Measurements from ENCODE around the gene SPNS2.

Gene SPNS2

DNA sequence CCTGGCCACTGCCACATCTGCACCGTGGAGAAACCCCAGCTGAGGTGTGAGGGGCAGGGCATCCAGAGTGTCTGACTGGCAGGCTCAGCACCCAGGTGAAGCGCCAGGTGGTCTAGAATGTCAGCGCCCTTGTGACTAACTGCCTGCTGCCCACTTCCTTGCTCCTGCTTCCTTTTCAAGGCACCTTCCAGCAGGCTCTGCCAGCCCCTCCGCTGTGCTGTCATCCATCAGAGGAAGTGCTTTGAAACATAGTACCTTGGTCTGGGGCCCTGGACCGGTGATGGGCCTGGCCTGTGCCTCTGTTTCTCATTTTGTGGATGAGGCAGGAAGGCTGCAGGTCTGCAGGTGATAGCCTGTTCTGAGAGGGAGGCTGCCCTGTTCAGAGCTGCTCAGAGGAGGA lies 5.5 kb downstream of the SPNS2 start:
- DNase-seq: no peak

DNA sequence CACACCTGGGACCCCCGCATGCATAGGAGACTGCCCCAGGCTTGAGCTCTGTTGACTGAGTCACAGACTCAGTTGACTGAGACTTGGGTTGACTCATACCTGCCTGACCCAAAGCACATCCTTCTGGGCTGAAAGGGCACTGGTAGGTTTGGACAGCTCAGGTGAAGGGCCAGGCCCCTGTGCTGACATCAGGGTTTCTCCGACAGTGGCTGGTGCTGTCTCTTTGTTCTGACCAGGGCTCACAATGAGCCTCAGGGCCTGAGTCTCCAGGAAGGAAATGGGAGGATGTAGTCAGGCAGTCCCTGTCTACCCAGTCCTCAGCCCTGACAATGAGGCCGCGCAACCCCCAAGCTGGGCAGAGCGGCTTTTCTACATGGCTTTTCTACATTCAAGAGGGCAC lies 6.5 kb downstream of the SPNS2 start:
- DNase-seq: no peak

DNA sequence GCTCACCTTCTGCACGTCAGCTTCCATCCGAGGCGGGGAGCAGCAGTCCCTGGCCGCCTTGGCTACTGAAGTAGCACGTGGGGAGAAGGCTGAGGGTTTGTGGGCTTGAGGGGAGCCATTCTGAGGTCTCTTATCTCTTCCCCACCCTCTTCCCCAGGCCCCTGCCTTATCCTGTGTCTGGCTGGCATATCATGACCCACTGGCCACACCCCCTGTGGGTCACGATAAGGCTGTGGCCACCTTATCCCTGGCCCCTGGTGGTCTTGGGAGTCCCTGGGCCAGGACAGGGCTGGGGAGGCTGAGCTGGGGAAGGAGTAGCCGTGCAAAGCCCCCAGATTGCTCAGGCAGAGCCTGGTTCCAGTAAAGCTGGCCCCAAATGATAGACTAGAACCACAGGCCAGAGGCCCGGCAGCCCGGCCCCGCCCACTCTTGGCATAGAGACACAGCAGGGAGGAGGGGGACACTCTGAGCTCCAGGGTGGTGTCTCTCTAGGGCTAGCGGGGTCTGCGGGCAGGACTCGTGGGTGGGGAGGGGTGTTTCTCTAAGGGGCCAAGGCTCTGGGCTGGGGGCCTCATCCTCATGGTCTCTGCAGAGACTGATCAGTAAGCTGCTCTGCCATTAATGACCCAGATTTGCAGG lies 7.6 kb downstream of the SPNS2 start:
- DNase-seq: no peak

DNA sequence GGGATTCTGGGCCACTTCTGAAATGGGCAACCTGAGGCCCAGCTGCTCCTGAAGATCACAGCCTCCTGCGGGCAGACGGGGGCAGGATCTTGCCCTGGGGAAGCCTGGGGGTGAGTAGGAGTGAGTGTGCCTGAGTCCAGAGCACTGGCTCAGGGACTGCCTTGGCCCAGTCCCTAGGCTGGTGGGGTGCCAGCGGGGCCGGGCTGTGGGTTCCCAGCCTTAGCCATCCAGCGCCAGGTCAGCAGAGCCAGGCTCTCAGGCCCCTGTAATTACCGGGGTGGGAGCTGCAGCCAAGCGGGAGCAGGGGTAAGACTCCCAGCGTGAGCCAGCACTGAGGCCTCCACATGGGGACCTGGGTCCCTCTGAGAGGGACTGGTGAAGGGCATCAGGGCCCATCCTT lies 8.2 kb downstream of the SPNS2 start:
- no peak for DNase-seq

DNA sequence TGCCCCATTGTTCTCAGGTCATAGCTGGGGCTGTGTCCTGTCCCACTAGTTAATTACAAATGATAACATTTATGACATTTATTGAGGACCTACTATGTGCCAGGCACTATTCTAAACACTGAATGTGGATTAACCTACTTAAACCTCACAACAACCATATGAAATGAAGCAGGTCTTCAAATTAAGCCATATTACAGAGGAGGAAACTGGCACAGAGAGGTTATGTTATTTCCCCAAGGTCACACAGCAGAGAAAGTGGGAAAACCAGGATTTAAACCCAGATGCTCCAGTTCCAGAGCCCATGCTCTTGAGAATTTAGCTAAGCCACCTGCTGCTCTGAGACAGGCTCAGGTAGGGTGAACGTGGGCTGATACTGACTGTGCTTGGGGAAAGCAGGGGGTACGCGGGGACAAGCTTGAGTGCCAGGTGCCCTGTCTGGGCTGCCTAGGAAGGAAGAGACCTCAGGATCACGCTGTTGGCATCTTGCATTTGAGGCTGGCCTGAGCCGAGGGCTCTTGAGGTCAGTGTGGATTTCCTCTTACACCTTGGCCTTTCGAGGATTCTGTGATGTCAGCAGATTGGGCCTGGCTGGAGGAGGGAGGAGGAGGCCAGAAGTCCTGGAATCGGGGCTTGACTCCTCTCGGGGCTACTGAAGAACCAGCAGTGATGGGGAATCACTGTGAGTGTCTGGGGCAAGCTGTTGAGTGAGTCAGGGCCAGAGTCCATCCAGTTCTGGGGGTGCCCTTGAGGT lies 8.9 kb downstream of the SPNS2 start:
- no peak for DNase-seq

DNA sequence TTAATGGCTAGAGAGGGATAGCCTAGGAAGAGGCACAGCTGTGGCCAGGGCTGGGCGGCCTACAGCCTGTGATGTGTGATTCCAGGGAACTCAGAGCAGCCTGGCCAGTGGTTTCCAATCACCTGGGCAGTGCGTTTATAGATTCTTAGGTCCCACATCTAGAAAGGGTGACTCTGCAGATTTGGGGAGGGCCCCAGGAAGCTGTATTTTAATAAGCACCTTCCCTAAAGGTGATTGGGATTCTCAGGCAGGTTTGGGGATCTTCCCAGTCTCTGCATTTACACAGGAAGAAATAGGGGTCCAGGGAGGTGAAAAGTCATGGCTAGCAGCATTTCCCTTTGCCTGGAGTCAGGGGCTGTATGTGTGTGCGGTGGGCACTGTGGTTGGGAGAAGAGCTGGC lies 9.5 kb downstream of the SPNS2 start:
- DNase-seq: no peak

DNA sequence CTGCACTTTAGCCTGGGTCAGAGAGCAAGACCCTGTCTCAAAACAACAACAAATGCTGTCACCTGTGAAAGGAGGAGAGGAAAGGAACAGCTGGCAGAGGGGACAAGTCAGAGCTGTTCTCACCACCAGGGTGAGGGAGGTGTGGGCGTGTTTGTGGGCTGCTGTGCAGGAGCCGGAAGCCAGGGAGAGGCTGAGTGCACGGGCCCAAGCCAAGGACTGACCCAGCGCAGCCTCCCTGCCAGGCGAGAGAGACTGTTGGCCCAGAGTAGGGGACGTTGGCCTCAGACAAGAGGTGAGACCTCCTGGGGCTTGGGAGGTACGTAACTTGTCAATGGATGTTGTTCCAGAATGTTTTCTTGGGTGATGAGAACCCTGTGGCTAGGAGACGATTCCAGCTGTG lies 10.7 kb downstream of the SPNS2 start:
- DNase-seq: no peak

DNA sequence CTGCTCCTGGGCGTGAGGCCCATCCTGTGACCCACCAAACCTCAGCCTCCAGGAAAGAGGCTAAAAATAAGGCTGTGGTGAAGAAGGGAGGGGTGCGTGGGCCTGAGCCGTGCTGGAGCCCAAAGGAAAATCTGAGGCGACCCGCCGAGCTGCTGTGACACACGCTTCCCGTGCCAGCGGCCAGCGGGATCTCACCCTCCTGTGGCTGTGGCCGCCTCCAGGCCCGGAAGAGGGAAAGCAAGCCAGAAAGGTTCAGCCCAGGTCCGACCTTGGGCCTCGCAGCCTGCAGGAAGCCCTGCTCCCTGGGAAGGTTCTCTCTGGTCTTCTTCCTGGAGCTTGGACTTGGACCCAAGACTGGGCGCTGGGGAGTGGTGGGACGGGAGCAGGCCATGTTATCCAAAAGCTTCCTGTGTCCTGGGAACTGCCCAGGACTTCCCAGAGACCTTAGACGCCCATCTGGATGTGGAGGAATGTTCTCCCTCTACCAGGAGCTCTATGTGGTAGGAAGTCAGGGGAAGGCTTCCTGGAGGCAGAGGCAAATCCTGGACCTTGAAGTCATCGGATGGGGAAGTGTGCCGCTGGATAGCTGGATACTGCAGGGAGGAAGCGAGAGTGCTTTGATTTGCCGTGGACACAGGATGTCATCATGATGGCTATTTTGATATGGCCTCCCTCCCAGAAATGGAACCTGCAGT lies 11.4 kb downstream of the SPNS2 start:
- DNase-seq: no peak

DNA sequence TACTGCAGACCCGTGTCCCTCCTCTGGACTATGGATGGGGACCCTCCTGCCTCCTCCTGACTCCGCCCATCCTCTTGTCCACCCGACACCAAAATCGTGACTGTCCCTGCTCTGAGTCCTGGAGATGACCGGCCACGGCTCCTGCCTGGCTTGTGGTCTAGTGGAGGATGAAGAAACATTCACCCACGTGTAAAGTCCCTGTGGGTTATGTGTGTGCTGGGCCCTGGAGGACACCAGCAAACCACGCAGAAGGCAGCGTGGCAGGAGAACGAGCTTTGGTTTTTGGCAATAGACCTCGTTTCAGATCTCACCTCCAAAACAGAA lies 11.9 kb downstream of the SPNS2 start:
- DNase-seq: no peak

DNA sequence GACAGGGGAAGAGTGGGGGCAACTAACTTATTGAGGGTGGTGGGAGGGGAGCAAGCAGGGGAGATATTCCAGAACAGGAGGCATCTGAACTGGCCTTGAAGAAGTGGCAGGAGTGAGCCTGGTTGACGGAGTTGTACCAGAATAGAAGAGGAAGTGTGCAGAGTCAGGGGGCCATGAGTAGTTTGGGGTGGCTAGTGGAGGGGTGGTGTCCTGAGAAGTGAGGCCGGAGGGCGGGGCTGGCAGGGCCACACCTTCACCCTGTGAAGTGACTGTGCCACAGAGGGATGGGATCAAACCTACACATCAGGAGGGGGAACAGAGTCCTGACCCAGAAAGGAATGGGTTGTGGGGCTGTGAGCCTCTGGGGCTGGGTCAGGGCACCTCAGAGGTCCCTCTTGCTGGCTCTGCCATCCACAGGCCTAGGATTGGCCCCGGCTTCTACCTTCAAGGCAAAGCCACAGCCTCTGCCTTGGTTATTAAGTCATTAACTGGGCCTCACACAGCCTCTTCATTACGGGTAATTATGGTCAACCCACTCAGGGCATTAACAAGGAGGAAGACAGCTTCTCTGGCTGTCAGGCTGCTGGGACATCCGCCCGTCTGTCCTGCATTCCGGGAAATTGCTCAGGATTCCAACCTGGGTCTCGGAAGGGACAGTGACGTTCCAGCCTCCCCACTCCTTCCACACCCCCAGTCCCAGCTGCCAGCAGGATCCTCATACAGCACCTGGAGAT lies 12.7 kb downstream of the SPNS2 start:
- DNase-seq: no peak

DNA sequence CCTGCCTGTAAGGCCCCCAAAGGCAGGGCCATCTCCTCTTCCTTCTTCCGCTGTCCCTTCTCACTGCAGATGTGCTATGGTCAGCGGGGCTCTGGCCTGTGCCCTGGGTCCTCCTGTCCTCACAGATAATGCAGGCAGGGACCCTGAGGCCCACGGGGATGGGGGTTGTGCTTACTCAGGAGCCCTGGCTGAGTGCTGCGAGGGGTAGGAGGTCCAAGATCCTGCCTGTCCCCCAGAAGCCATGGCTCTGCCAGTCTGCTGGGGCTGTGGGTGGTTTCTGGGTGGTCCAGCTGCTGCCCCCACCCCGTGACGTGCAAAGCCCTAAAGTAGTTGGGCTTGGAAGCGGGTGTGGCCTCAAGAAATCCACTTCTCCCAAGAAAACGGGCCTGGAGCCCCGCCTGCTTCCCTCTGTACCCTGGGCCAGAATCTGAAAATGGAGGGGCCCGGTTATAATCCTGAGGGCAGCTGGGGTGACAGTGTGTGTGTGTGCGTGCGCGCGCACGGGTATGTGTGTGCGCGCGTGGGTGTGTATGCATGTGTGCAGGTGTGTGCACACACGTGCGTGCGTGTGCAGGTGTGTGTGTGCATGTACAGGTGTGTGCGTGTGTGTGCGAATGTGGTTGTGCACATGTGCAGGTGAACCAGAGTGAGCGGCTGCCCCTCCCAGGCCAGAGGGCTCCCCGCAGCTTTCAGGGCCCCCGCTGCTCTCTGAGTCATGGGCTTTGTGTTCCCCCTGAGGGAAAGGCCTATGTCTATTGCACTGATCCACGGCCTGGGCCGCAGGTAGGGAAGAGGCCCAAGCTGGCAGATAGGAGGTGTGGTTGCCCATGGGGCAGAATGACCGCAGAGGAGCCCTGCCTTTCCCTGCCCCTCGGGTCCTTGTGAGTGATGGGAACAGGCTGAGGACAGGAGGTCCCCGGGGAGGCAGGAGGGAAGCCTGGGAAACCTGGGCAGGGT lies 13.8 kb downstream of the SPNS2 start:
- DNase-seq: no peak

DNA sequence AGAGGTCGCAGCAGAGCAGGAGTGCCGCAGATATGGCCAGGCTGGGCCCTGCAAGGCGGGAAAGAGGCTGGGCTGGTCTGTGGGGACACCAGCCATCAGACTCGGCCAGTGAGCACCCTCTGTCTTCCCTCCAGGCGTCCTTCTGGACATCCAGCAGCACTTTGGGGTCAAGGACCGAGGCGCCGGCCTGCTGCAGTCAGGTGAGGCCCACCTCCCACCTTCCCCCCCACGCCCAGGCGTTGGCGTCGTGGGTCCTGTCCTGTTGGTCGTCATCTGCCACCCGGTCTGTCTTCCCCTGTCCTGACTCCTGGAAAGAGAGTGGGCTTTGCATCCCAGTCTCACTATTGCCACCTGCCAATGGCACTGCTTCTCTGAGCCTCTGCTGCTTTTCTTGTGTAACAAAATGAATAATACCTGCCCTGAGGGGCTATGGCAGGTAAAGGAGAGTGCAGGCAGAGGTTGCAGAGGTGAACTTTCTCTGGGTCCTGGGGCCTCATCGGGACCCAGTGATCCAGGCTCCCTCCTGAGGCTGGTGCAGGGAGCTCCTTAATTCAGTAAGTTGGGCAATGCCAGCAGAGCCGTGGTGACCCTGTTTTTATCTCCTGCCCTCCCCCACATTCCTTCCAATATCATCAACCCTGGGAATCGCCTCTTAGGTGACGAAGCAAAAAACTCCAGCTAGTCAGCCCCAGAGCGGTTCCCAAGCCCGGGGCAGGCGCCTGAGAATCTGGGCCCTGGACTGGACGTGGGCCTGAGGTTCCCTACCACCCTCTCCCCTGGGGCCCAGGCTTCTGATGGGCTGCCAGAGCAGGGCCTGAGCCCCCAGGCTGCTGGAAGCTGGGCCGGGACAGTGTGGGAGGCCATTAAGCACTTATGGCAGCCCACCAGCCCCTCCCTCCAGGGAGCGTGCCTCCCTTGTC lies 14.7 kb downstream of the SPNS2 start:
- no peak for DNase-seq

DNA sequence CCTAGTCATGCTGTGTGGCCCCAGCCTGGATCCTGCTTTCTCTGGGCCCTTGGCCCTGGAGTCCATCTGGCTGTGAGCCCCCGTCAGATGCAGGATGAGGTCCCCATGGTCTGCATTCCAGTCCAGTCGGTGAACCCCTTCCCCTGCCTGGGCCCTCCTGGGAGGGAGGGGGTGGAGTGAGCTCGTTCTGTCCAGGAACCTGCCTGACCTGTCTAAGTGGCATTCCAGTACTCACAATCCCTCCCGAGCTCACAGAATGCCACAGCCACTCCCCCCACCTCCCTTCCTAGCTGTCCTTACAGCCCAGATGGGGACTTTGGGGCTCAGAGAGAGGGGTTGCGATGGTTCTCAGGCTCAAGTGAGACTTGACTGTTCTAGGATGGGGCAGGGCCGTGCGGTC lies 15.5 kb downstream of the SPNS2 start:
- DNase-seq: no peak

DNA sequence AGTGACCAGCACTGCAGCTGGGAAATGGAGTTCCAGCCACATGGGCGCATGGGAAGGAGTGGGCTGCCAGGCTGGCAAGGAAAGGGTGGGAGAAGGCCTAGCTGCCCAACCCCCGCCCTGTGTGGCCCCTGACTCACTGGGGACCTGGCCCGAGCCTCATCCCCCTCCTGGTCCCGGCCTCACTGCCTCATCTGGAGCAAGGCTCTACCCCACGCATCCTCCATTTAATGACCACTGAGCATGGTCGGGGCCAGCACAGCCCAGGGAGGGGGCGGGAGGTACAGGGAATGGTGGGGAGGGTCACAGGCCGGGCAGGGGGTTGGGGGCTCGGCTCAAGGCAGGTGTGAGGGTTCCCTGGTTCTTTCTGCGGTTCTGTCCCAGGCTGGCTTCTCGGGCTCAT lies 16.1 kb downstream of the SPNS2 start:
- no peak for DNase-seq

DNA sequence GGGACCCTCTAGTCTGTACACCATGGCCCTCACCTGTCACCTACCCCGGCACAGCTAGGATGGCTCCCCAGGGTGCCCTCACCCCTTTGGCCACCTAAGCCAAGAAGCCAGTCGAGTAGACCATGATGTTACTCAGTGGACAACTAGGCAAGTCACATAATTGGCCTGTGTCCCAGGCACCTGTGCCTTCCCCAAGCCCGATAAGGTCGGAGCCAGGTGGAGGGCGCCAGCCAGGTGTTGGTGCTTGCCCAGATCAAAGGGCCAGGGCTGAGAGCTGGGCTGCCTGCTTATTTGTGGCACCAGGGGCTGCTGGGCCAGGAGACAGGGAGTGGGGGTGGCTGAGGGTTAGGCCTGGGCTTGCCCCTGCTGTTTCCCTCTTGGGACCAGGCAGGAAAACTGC lies 16.8 kb downstream of the SPNS2 start:
- DNase-seq: no peak

DNA sequence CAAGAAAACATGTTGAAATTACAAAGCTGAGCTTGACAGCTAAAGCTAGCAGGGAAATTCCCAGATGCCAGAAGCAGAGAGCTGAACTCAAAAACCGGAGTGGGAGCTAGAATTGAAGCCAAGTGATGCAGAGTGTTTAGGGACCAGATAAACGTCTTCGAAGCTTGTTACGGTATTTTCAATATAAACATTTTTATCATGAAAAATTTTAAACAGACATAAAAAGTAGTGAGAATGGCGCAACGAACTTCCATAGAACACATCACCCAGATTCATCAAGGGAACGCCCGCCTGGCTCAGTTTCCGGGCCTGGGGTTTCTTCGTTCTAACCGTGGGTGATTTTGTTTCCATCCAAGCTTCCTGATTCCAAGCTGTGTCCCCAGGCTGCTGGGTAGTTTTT lies 18.1 kb downstream of the SPNS2 start:
- DNase-seq: no peak

DNA sequence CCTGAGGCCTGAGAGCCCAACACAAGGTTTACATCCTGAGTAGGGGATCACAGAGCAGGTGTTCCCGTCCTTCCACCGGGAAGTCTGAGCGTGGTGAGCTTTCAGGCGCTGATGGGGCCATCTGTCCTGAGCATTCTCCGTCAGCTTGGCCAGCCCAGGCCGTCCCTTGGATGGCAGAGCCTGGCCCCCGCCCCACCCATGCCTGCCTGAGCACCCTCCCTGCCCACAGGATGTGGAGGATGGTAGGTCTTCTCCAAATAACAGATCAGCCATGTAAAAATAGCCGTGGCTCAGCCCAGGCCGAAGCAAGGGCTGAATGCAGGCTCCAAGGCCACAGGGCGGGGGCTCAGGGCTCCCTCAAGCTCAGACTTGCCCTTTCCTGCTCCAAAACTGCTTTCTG lies 20.2 kb downstream of the SPNS2 start:
- DNase-seq: no peak

DNA sequence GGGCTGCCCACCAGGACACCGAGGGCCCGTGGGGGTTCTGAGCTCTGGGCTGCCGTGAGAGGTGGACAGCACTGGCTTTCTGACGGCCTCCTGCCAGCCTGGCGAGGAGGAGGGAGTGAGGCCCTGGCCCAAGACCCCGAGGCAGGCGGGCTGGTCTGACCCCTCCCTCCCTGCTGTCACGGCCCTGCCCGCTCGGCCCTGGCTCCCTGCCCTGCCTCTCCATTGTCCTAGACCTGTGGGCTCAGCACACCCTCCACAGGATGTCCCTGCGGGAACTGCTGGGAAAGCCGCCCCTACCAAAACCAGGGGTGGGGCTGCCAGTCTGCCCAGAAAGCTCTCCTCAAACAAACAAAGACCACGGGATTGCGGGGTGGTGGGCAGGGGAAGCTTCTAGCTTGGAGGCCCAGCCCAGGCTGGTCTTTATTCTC lies 20.7 kb downstream of the SPNS2 start:
- no peak for DNase-seq

DNA sequence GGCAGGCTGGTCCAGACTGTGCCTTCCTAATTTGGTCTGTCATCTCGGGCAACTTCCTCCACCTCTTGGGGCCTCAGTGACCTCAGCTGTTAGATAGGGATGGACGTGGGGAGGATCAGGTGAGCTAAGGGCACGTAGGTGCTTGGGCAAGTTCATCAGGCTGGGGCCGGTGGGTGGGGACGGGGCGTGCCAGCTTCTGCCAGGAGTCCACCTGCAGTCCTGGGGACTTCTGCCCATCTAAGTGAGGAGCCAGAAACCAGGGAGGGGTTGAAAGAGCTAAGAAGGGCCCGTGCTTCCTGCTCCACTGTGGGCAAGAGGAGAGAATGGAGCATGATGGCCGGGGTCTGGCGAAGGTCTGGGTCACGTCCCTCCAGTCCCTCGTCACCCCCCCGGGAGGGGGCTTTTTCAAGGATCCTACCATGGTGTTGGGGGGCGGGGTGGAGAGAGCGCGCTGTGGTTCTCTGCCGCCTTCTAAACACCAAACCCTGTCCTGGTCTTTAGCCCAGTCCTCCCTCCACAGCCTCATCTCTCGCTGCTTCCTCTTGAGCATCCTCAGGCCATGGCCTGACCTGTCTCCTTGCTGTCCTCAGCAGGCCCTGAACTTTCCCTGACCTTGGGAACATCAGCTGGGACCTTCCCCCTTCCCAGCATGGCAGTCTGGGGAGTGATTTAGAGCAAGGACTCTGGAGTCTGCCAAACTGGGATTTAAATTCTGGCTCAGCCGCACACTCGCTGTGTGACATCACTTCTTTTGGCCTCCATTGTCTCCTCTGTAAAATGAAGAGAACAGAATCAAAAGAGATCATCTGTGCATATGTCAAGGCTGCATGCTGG lies 21.6 kb downstream of the SPNS2 start:
- no peak for DNase-seq

DNA sequence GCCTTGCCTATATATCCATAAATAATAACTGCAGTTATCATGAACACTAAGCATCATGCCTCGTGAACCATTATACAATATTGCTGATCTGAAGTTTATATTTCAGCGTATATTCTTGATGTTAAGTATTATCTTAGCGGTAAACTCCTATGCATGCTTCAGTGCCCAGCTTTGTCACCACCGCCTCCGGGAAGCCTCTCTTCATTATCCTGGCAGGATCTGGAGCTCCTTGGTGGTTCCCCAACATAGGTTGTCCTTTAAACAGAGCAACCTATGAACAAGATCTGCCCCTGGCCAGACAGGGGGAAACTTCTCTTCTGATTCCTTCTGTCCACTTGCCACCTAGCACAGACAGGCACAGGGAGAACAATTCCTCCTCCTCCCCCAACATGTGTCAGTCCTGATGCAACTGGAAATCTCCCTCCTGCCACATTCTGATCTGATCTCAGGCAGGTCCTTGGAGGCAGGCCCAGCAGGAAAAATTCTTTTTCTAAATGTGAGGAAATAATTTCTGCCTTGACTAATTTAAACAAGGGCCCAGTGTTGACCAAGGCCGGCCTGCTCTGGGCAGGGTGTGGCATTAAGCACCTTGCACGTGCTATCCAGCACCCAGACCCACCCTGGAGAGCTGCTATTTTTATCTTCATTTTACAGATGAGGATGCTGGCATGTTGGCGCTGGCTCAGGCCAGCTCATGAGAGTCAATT lies 22.4 kb downstream of the SPNS2 start:
- DNase-seq: no peak
